ENCODE data around the gene EMD. TPM values are rescaled to one million over a fixed set of nuclear protein-coding genes. Genes with fewer than 3 reads are reported as not detected.

Gene EMD
- total RNA-seq, 1 donor from 2014 or later = 18.3 TPM

- H3K9ac ChIP-seq = no peak overlapping the region
- peaks cover 4% of the 10 kb centered on the region for H3K36me3 Mint-ChIP-seq
- H3K36me3 ChIP-seq = no peaks in the 10 kb centered on the region
- no peak for DNase-seq (ENCODE audit: low spot score)
- no peaks in the 10 kb centered on the region for H3K4me1 ChIP-seq
- H3K27me3 Mint-ChIP-seq (ENCODE audit: insufficient read depth, low read depth) = peaks cover 15% of the 10 kb centered on the region
- no peaks in the 10 kb centered on the region for H3K79me2 ChIP-seq (ENCODE audit: low read depth)
- TF ChIP-seq CTCF (IDR thresholded peaks at IDR 0.05) (no peak), EZH2phosphoT487 (IDR thresholded peaks at IDR 0.05) (no peak), EZH2 (IDR thresholded peaks at IDR 0.05) (no peak)
- H3K4me3 Mint-ChIP-seq = no peak overlapping the region
- H3K27me3 ChIP-seq = no peaks in the 10 kb centered on the region
- H3K9me3 ChIP-seq (ENCODE audit: low read depth) = no peaks in the 10 kb centered on the region
- no peak overlapping the region for H3K27ac Mint-ChIP-seq
- no peak overlapping the region for H2AFZ ChIP-seq (replicated peaks)
- peaks cover 26% of the 10 kb centered on the region for H3K9me3 Mint-ChIP-seq
- H3K27ac ChIP-seq = no peak overlapping the region
- peaks cover 3% of the 10 kb centered on the region for H3K4me1 Mint-ChIP-seq
- no peak overlapping the region for H3K4me3 ChIP-seq
- no peaks in the 10 kb centered on the region for H4K20me1 ChIP-seq (ENCODE audit: low read depth)
- no peak overlapping the region for H3K4me2 ChIP-seq
- H3F3A ChIP-seq (ENCODE audit: low read depth) = no peaks in the 10 kb centered on the region
Measured at GRCh38 chrX:154419688-154420401, 40.8 kb downstream of the EMD start.

- H3K36me3 ChIP-seq = no peaks in the 10 kb centered on the region
- Mint-ChIP-seq H3K27me3 (ENCODE audit: insufficient read depth, low read depth) (peaks cover 13% of the 10 kb centered on the region), H3K9me3 (peaks cover 23% of the 10 kb centered on the region), H3K4me3 (no peak overlapping the region), H3K4me1 (peaks cover 3% of the 10 kb centered on the region), H3K27ac (no peak overlapping the region), H3K36me3 (peaks cover 2% of the 10 kb centered on the region)
- no peaks in the 10 kb centered on the region for H3K27me3 ChIP-seq
- no peak overlapping the region for H3K4me2 ChIP-seq
- TF ChIP-seq EZH2 (IDR thresholded peaks at IDR 0.05) = no peak
- no peak for TF ChIP-seq EZH2phosphoT487 (IDR thresholded peaks at IDR 0.05)
- no peak for TF ChIP-seq CTCF (IDR thresholded peaks at IDR 0.05)
- H3K79me2 ChIP-seq (ENCODE audit: low read depth) = no peaks in the 10 kb centered on the region
- H3K9ac ChIP-seq = no peak overlapping the region
- no peaks in the 10 kb centered on the region for H3K9me3 ChIP-seq (ENCODE audit: low read depth)
- H2AFZ ChIP-seq (replicated peaks) = no peak overlapping the region
- no peaks in the 10 kb centered on the region for H3K4me1 ChIP-seq
- no peaks in the 10 kb centered on the region for H4K20me1 ChIP-seq (ENCODE audit: low read depth)
- H3F3A ChIP-seq (ENCODE audit: low read depth) = no peaks in the 10 kb centered on the region
- no peak for DNase-seq (ENCODE audit: low spot score)
- no peak overlapping the region for H3K4me3 ChIP-seq
- H3K27ac ChIP-seq = no peak overlapping the region
Measured at GRCh38 chrX:154420402-154420756, 41.3 kb downstream of the EMD start.

- Mint-ChIP-seq H3K36me3 (peaks cover 6% of the 10 kb centered on the region), H3K27ac (no peak overlapping the region), H3K27me3 (ENCODE audit: insufficient read depth, low read depth) (peaks cover 9% of the 10 kb centered on the region), H3K9me3 (peaks cover 22% of the 10 kb centered on the region), H3K4me3 (peak overlapping the region; percentile 84), H3K4me1 (peaks cover 17% of the 10 kb centered on the region)
- Histone ChIP-seq H3K9me3 (ENCODE audit: low read depth) (no peaks in the 10 kb centered on the region), H3K36me3 (no peaks in the 10 kb centered on the region), H3K27me3 (no peaks in the 10 kb centered on the region), H4K20me1 (ENCODE audit: low read depth) (no peaks in the 10 kb centered on the region), H3K4me2 (no peak overlapping the region), H2AFZ (replicated peaks) (no peak overlapping the region), H3K4me1 (no peaks in the 10 kb centered on the region), H3K79me2 (ENCODE audit: low read depth) (peaks cover 16% of the 10 kb centered on the region), H3F3A (ENCODE audit: low read depth) (peaks cover 7% of the 10 kb centered on the region), H3K4me3 (no peak overlapping the region), H3K9ac (no peak overlapping the region), H3K27ac (no peak overlapping the region)
- no peak for DNase-seq (ENCODE audit: low spot score)
- TF ChIP-seq EZH2phosphoT487 (IDR thresholded peaks at IDR 0.05) (no peak), EZH2 (IDR thresholded peaks at IDR 0.05) (no peak), CTCF (IDR thresholded peaks at IDR 0.05) (no peak)
Measured at GRCh38 chrX:154426916-154427770, 48.0 kb downstream of the EMD start.

Data from neural progenitor cell (in vitro differentiated cells).